HG02763 (cell line): Measurements from ENCODE around the gene UTS2R.
"Not testable (repeated sequence)": the region's sequence is repeated elsewhere in the genome, so short reads cannot be mapped to it uniquely, and the experiment has no call there.

ENCODE experiments used
- ATAC-seq: cut with Tn5 transposase; IDR thresholded peaks from one replicate; pipeline ENCODE4 v1.9.1; 2021; ENCODE audit warnings: mild to moderate bottlenecking, moderate library complexity; ENCODE audit not compliant: unreplicated experiment

The UTS2R gene

DNA sequence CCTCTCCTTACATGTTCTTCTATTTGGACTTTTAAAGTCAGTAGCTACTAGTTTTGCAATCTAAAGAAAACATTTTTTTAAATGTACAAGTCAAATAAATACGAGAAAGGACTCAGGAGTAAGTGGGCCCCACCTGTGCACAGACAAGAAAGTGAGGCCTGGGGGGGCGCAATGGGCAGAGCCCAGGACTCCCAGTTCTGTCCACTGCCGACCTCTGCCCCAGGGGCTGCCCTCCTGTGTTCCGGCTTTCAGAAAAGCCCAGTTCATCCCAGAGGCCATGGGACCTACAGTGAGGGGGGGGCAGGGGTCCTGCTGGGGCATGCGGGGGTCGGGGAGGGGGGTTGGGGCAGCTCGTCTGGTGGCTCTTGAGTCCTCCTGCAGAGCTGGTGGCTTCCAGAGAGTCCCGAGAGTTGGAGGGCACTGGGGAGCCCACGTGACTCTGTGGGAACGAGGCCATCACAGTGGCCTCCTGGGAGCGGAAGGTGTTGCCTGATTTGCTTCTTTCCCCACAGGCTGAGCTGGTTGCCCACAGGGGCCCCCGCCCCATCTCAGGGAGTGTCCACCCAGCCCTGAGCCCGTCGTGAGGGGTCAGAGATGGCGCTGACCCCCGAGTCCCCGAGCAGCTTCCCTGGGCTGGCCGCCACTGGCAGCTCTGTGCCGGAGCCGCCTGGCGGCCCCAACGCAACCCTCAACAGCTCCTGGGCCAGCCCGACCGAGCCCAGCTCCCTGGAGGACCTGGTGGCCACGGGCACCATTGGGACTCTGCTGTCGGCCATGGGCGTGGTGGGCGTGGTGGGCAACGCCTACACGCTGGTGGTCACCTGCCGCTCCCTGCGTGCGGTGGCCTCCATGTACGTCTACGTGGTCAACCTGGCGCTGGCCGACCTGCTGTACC lies 2.4 kb downstream of the UTS2R start:
- no peak for ATAC-seq

DNA sequence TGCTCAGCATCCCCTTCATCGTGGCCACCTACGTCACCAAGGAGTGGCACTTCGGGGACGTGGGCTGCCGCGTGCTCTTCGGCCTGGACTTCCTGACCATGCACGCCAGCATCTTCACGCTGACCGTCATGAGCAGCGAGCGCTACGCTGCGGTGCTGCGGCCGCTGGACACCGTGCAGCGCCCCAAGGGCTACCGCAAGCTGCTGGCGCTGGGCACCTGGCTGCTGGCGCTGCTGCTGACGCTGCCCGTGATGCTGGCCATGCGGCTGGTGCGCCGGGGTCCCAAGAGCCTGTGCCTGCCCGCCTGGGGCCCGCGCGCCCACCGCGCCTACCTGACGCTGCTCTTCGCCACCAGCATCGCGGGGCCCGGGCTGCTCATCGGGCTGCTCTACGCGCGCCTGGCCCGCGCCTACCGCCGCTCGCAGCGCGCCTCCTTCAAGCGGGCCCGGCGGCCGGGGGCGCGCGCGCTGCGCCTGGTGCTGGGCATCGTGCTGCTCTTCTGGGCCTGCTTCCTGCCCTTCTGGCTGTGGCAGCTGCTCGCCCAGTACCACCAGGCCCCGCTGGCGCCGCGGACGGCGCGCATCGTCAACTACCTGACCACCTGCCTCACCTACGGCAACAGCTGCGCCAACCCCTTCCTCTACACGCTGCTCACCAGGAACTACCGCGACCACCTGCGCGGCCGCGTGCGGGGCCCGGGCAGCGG lies 3.2 kb downstream of the UTS2R start:
- ATAC-seq: no peak

DNA sequence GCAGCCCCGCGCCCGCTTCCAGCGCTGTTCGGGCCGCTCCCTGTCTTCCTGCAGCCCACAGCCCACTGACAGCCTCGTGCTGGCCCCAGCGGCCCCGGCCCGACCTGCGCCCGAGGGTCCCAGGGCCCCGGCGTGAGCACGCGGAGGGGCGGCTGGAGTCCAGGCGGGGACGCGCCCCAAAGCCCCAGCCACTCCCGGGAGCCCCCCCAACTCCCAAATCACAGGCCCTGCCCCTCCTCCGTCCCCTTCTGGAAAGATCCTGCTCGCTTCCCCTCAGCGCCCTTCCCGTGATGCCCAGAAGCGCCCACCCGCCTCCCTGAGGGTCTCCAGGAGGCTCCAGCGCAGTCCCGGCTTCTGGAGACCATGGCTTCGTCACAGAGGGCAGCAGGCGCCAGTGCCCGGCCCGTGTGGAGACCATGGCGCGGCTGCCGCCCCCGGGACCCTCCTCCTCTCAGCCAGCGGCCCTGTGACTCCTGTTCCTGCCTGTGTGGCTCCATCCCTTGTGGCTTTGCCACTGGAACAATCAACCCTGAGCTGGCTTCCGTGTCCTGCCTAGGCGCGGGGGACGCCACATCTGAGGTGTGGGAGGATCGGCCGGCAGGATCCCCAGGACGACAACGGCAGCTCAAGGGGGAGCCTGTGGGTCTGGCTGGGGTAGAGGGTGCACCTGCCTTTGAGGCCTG lies 3.9 kb downstream of the UTS2R start:
- no peak for ATAC-seq

- ATAC-seq: no peak
Measured at GRCh38 chr17:82376042-82376730, 4.6 kb downstream of the UTS2R start.

DNA sequence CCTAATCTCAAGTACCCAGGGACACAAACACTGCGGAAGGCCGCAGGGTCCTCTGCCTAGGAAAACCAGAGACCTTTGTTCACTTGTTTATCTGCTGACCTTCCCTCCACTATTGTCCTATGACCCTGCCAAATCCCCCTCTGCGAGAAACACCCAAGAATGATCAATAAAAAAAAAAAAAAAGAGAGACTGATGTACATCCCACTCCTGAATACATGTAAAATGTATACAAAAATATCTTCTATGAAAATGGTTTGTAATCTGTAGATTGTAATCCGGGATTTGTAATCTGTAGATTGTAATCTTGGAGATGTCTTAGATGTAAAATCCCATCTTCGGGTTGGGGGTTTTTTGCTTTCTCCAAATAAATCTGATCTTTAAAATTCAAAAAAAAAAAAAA lies 5.7 kb downstream of the UTS2R start:
- ATAC-seq: not testable (repeated sequence)

DNA sequence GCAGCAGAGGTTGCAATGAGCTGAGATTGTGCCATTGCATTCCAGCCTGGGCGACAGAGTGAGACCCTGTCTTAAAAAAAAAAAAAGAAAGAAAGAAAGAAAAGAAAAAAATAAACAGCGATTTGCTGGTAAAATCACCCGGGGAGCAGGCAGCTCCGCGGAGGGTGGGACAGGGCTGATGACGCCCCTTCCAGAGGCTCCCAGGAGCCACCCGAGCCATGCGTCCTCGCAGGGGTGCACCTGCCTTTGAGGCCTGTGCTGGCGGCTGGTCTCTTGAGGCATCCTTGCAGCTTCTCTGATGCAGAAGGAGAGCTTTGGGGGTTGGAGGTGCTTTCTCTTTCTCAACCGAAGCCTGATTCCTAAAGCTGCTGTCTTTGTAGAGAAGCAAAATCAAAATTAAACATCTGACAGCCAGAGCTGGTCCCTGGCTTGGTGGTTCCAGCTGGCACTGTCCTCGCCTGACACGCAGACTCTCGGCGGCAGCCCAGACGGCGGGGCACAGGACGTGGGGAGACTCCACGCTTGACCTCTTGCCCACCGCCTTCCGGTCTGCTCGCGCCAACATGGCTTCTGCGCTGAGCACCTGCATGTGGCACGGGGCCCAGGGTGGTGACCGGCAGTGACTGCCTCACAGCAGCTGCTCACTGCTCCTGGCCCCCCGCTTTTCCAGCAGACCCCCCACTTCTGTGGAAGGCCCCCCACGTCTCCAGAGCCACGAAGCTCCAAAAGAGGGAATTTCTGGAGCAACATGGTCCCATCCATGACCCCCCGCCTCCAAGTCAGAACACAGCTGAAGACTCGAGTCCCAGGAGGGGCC lies 6.6 kb downstream of the UTS2R start:
- ATAC-seq: no peak

DNA sequence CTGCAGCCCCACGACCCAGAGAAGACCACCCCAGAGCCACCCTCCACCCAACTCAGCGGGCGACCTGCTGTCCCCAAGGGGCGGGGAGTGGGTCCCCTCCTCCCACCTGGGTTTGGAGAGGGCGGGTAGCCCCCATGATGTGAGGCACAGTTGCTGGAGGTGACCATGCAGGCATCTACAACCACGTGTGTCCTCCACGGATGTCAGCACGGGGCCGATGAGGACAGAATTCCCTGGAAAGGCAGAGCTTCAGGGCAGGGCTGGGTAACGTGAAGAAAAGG lies 7.1 kb downstream of the UTS2R start:
- ATAC-seq: no peak

DNA sequence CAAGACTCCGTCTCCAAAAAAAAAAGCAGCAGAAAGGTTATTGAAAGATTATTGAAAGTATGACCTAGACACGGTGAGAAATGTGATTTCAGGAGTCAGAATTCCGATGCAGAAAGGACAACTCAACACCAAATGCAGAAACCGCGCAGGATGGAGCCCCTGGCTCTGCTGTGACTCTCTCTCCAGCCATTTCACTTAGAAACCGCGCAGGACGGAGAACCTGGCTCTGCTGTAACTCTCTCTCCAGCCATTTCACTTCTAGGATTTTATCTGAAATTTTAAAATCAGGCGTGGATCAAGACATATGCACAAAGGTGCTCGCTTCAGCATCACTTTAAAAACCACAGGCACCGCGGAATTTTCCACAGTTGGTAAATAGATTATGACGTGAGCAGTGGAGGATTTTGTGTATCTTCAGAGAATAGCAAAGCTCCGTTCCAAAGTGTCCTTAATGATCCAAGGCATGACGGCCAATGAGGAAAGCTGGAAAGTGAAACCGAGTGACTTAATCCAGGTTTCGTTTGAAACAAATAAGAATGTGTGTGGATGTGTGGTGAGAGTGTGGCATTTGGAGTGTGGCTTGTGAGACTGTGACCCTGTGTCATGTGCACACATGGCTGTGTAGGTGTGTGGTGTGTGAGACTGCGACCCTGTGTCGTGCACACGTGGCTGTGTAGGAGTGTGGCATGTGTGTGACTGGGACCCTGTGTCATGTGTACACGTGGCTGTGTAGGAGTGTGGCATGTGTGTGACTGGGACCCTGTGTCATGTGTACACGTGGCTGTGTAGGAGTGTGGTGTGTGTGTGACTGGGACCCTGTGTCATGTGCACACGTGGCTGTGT lies 9.5 kb downstream of the UTS2R start:
- no peak for ATAC-seq

DNA sequence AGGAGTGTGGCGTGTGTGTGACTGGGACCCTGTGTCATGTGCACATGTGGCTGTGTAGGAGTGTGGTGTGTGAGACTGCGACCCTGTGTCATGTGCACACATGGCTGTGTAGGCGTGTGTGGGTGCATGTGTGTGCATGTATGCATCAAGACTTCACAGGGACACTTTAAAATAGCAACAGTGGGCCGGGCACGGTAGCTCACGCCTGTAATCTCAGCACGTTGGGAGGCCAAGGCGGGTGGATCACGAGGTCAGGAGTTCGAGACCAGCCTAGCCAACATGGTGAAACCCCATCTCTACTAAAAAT lies 10.1 kb downstream of the UTS2R start:
- not testable (repeated sequence) for ATAC-seq

DNA sequence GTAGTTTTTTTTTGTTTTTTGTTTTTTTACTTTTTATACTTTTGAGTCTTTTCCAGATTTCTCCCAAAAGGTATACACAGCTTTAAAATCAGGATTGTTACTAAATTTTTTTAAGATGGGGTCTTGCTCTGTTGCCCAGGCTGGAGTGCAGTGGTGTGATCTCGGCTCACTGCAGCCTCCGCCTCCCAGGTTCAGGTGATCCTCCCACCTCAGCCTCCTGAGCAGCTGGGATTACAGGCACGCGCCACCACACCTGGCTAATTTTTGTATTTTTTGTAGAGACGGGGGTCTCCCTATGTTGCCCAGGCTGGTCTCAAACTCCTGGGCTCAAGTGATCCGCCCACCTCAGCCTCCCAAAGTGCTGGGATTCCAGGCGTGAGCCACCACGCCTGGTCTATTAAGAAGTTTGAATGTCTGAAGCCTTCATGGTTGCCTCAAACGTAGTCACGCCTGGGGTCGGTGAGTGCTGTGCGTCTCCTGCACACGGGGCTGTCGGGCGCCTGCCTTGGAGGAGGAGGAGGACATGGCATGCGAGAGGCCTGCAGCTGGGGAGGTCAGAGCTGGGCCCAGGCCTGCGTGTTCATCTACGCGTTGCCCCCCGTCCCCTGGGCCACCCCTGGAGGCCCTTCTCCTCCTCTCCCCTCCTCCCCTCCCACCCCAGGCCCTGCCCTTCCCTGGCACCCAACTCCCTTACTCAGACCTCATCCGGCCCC lies 10.8 kb downstream of the UTS2R start:
- not testable (repeated sequence) for ATAC-seq

GRCh38 chr17:82382933-82383255 lies 11.3 kb downstream of the UTS2R start:
- no peak for ATAC-seq

DNA sequence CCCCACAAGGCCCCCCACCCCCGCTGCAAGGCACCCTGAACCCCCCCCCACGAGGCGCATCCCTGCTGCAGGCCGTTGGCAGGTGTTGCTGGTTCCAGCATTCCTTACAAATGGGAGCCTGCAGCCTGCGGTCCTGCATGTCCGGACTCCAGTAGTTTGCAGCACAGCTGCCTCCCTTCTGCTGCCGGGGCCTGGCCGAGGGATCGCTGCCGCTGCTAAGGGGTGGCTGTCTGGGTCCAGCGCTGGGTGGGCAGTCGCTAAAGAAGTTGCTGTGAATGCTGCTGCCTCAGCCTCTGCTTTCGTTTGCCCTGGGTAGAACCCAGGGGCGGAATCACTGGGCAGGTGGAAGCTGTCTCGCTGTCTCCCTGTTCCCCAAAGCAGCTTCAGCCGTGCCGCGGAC lies 11.8 kb downstream of the UTS2R start:
- ATAC-seq: no peak

GRCh38 chr17:82384051-82384729 lies 12.6 kb downstream of the UTS2R start:
- no peak for ATAC-seq

DNA sequence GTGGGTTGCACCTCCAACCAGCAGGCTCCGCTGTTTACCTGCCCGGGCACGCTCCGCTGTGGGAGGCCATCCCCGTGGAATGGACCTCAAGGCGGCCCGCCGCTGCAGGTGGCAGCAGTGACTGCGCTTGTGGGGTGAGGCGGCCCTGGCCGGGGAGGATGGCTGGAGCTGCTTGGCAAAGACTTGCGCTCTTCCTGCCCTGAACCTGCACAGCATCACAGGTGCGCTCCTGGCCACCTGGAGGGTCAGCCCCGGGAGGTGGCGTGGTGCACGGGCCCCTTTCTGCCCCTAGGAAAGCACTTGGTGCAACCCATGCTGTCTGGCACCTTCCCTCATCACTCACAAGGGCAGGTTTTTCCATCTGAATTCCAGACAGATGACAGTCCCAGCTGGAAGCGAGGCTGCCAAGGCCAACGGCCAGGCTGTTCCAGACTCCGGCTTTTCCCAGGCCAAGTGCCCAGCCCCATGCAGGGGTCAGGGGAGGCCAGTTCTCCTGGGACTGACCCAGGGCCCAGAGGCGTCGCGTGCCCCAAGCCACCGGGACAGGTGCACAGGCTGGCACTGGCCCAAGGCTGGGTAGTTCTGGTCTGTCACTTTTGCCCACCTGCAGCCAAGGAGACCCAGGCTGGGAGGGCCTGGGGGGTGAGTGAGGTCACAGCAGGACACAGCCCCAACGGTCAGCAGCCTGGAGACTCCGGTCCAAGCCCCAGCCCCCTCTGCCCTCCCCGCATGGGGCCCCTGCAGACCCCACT lies 13.3 kb downstream of the UTS2R start:
- ATAC-seq: no peak

DNA sequence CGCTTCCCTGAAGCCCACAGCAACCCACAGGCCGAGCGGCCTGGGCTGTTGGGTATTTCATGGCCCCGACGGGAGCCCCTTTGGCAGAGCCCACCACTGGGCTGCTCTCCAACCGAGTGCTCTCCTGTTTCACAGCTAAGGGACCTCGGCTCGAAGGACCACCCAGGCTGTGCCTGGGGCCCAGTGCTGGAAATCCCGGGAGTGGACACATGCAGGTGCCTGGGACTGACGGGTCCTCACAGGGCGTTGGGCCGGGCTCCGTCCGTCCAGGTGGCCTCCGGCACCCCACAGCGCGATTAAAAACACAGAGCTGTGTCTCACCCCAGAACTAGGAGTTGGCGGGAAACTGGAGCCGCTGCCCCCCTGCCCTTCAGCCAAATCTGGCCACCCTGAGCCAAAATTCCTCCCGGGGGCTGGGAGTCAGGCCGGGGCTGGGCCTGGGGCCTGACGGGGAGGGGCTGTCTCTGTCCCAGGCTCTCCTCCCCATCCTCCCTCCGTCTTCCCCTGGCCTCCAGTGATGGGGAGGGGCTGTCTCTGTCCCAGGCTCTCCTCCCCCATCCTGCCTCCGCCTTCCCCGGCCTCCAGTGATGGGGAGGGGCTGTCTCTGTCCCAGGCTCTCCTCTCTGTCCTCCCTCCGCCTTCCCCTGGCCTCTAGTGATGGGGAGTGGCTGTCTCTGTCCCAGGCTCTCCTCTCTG lies 14.1 kb downstream of the UTS2R start:
- ATAC-seq: no peak

- ATAC-seq: no peak
Measured at GRCh38 chr17:82386255-82386831, 14.8 kb downstream of the UTS2R start.
